Left colon (tissue), 2 donors: ENCODE measurements around the gene SPDYC. TPM values are rescaled to one million over a fixed set of nuclear protein-coding genes. Genes with fewer than 3 reads are reported as not detected.
"Not testable (repeated sequence)": the region's sequence is repeated elsewhere in the genome, so short reads cannot be mapped to it uniquely, and the experiment has no call there.

ENCODE experiments used
- ATAC-seq: fragments of 200-7000 bp; cut with Tn5 transposase; one replicate; pipeline ENCODE4 v1.9.1; 2020; ENCODE audit warnings: mild to moderate bottlenecking, moderate library complexity
- DNase-seq, 2 donors: peaks; one replicate each; pipeline ENCODE4 v3.0.0-alpha.2; 2020
- intact Hi-C, 2 donors: fragments of 100-400 bp; cut with DNase I in 1 of 2; cut with micrococcal nuclease in 1 of 2; formaldehyde crosslinking; loops; one replicate each; pipeline versions ENCODE4 v1.11.2 to v1.14.0; 2022; cut with DNase I, micrococcal nuclease
- total RNA-seq, 2 donors: library from RNA; stranded (reverse); fragmentation: NEBNext Ultra II Directional; extraction: Animal tissue kit (Norgen Biotek cat#: 25700); gene quantifications; one replicate each; pipeline ENCODE4 v1.2.1, GENCODE V29; 2021
- donor health status: DM: no; HTN: no; CAD: no.
- donor health status: DM: yes; HTN: yes; CAD: no.

The SPDYC gene
- total RNA-seq, 2 donors from 2014 or later = not detected

DNA sequence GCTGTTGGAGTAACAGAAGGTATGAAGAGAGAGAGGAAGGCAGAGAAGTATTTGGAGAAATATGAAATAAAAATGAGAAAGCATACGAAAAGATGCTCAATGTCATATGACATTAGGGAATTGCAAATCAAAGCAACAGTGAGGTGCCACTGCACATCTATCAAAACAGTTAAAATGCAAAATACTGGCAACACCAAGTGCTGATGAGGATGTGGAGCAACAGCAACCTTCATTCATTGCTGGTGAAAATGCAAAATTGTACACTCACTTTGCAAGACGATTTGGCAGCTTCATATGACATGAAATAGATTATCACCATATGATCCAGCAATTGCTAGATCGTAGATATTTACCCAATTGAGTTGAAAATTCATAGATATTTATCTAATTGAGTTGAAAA is 9.4 kb upstream of the SPDYC start:
- ATAC-seq = no peak
- intact Hi-C loops = no loop called here
- DNase-seq = no peak

DNA sequence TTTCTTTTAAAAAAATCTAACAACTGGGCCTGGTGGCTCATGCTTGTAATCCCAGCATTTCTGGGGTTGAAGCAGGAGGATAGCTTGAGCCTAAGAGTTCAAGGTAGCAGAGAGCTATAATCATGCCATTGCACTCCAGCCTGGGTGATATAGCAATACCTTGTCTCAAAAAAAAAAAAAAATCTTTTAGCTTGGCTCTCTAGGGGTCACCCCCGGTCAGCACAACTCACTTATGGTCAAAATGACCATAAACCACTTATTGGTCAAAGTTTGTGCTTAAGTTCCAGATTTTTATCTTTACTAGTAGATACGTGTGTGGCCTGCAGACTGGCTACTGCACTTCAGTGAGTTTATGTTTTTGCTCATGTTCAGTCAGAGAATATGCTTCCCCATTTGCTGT is 6.3 kb upstream of the SPDYC start:
- ATAC-seq = no peak
- intact Hi-C loops = no loop called here

DNA sequence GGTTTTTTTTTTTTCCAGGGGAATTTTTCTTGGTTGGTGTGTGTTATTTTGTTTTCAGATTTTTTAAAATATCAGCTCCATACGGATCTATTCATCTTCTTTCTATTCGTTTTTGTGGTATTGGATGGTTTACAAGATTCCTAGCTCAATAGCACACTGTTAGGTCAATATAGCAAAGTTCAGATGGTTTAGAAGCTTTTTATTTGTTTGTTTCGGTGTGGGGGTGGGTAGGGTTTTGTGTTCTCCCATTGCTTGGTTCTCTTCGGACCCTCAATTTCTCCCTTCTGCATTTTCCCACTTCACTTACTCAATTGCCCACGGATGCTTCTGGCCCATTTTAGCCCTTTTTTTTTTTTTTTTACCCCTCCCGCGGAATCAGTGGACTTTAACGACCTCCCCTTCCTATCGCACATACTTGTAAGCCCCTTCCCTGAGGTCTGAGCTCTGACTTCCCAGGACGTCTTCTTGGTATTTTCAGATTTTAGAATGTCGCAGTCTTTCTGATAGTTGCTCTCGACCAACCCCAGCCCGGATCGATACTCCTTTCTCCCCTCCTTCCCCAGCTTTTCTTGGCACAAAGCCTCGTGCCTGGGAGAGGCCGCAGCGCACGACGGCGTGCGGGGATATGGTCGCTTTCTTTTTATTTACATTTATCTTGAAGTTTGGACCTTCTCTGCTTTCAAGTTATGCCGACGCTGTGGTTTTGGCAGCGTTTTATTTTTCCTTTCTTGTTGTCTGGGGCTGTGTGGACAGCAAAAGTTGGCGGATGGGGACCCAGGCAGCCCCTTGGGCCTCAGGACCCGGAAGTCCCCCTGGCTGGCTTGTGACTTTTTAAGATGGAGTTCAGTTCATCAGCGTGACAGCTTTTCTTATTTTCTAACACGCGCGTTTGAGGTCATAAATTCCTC is 4.4 kb upstream of the SPDYC start:
- DNase-seq (peak; percentile 50 to 70), ATAC-seq (peak; percentile 86)
- intact Hi-C loops = no loop called here

More for the DNA sequence above, 6.3 kb upstream of the SPDYC start:
- no peak for DNase-seq

DNA sequence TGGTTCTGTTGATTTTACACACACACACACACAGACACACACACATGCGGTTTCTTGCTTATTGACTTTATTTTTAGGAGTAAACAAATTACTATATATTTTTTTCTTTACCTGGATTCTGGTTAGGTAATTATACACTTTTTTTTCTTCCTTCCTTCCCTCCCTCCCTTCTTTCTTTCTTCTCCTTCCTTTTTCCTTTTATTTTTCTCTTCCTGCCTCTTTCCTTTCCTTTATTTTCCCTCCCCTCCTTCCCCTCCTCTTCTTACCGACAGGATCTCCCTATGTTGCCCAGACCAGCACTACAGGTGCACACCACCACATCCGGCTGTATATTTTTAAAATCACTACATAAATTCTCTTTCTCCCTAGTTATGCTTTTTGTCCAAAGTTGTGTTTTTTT is 3.1 kb upstream of the SPDYC start:
- DNase-seq (no peak), ATAC-seq (no peak)
- intact Hi-C loops = no loop called here

DNA sequence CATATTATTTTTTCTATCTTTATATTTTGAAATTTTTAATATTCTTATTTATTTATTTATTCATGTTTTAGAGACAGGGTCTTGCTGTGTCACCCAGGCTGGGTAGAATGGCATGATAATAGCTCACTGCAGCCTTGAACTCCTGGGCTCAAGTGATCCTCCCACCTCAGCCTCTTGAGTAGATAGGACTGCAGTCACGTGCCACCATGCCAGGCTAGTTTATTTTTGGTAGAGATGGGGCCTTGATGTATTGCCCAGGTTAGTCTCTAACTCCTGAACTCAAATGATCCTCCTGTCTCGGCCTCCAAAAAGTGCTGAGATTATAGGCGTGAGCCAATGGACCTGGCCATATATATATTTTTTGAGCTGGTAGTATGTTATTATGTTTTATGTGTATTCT is 2.4 kb upstream of the SPDYC start:
- intact Hi-C loops = no loop called here
- DNase-seq = no peak
- ATAC-seq = no peak

DNA sequence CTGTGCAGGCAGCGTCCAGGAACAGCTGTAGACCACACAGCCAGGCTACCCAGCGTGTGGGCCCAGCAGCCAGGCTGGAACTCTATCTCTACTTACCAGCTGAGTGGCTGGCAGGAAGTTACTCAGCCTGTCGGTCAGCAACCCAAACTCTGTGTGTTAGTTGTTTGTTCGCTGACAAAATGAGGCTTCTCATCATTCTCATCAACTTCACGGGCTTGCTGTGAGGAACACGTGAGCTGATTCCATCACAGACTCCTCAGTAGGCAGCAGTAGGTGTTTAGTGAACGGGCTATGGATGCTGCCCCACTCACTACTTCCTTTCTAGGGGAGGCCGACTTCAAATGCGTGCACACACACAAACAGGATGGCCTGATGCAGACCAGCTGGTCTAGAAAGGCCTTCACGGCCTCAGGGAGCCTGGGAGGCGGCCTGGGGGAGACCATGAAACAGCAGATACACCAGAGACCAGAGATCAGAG is 830 bp upstream of the SPDYC start:
- intact Hi-C loops = no loop called here
- DNase-seq (no peak), ATAC-seq (no peak)

DNA sequence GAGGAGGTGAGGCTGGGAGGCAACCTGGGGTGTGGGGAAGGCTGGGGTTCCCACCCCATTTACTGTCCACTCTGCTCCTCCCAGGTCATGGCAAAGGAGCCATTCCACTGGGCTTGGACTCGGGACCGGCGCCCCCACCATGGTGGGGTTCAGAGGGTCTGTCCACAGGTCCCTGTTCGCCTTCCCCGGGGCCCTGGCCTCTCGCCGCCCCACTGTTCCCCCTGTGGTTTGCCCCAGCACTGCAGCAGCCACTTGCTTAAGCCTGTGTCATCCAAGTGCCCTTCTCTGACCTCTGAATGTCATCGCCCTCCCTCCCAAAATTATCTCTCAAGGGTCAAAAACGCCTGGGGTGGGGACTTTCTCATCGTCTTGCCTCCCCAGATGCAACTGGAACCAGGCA is 2.6 kb downstream of the SPDYC start:
- intact Hi-C loops = no loop called here
- ATAC-seq = peak; percentile 8
- DNase-seq = no peak

DNA sequence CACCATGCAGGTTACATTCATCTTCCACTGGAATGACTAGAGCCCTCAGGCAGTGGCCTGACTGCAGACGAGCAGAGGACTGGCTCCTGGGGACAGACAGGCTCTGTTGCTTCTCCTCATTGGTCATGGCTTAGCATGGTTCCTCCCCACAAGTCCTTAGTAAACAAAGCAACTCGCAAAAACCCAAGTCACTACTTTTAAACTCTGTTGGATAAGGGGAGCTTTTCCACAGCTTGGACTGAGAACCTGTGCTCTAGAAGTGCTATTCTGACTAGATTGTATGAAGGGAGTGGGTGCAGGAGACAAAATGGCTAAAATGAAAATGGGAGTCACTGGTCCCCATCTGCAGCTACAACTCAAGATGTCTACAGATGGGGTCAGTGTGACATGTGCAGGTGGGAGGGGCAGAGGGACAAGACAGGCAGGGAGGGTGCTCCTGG is 4.6 kb downstream of the SPDYC start:
- DNase-seq, intact Hi-C loops, ATAC-seq: not testable (repeated sequence)

DNA sequence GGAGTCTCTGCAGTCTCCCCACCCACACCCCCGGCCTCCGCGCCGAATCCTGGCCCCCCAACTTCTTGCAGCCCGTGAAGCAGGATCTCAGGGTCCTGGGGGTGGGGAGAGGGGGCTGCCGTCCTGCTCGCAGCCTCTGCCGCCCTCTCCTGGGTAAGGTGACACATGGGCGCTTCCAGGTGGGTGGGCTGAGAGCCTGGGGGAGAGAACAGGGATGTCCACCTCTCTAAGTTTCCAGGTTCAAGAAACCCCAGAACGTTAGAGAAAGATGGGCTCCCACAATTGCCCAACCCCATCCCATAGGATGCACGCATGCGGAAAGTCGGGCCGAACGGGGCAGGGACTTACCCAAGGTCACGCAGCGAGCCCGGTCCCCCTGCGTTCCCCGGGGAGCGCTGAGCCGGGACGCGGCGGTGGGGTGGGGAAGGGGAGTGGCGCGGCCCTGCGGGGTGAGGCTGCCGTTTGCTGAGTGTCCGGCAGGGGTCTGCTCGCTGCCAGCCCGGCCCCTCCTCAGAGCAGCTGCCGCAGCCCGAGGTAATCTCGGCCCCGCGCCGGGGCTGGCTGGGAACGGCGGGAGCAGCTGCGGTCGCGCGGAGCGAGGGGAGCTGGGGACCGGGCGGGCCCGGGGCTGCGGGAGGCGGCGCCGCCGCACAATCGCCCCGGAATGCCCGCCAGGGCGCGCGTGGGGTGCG is 11.0 kb downstream of the SPDYC start:
- ATAC-seq = peak; percentile 53
- intact Hi-C loops = loop anchor here in 1 of 2 donors (2.0 kb wide), 1 partner anchor 44 kb away; no protein-coding TSS in a partner anchor

DNA sequence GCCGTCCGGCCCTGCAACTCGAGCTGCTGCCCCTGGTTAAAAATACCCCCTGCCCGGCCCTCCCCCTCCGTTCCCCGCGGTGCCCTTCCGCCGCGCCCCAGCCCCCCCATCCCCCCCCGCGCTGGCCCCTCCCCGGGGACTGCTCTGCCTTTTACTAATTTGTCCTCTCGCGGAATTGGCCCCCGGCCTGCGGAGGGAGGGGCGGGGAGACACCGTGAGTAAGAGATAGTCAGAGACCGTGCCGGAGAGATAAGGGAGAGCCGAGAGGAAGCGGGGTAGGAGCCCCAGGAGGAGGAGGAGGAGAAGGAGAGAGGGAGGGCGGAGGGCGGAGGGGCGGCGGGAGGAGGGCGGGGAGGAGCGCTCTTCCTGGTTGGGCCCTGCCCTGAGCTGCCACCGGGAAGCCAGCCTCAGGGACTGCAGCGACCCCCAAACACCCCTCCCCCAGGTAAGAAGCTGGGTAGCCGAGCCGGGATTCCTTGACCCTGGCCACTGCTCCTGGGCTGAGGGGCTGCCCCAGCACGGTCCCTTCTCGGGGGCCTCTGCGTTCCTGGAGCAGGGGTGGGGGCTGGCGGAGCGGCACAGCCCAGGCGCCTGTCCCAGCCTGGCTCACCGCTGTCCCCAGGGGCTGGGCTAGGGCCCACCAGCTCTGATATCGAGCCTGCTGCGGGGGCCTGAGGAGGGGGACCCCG is 11.7 kb downstream of the SPDYC start, which contains the start of gene CAPN1:
Gene CAPN1, plus strand, starts transcription at position 360 of the 689 bp plus-strand sequence. CDS start 774 bp downstream, outside the sequence.
- intact Hi-C loops = loop anchor here in 1 of 2 donors (2.0 kb wide), 1 partner anchor 45 kb away; no protein-coding TSS in a partner anchor
- peak; percentile 79 for ATAC-seq
- DNase-seq = peak; percentile 87 to 93

More for the DNA sequence above, 11.0 kb downstream of the SPDYC start:
- DNase-seq = peak; percentile 60 to 75

DNA sequence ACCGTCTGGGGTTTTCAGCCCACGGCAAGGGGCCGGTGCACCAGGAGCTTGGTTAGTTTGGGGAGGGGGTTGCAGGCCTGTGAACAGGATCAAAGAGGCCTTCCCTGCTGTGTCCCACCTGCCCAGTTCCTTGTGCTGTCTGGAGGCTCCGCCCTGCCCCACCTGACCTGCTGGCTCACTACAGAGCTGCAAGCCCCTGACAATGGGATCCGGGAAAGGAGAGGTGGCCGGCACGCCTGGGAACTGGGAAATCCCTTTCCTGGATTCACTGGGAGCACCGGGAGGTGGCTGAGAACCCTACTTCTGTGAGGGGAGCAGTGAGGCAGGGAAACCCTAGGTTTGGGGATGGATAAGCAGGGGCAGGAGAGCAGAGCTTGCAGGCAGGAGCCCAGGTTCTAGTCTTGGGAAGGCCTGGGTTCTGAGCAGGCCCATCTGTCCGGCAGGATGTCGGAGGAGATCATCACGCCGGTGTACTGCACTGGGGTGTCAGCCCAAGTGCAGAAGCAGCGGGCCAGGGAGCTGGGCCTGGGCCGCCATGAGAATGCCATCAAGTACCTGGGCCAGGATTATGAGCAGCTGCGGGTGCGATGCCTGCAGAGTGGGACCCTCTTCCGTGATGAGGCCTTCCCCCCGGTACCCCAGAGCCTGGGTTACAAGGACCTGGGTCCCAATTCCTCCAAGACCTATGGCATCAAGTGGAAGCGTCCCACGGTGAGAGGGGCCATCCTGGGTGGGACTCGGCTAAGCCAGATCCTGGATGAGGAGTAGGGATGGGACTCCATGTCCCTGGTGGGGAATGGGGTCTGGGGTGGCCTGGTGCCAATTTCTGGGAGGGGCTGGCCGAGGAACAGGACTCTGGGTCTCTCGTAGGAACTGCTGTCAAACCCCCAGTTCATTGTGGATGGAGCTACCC is 12.5 kb downstream of the SPDYC start:
- intact Hi-C loops = no loop called here
- DNase-seq = peak; percentile 66 to 77
- peak; percentile 60 for ATAC-seq

DNA sequence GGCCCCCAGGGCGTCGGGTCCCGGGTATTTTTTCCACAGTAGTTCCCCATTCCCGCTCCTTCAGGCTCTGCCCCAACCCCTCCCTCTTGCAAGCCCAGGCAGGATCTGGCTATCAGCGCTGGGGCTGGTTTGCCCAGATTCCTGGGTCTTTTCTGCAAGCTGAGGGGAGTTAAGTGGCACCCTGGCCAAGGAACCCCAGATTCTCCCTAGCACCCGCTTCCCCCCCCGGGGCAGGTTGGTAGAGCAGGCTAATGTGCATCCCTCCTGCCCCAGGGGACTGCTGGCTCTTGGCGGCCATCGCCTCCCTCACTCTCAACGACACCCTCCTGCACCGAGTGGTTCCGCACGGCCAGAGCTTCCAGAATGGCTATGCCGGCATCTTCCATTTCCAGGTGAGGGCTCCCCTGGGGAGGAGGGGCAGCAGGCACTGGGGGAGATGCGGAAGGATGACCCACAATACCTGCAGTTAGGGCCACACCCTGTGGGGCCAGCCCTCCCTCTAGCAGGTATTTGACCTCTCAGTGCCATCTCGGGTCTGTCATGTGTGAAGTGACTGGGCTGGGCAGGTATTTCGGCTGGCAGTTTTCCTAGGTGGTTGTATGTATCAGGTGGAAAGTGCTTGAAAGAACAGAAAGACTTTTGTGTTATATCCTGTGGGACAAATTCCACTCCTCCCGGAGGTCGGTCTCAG is 13.3 kb downstream of the SPDYC start:
- ATAC-seq (peak; percentile 15), DNase-seq (peak; percentile 41 to 59)
- intact Hi-C loops = no loop called here

DNA sequence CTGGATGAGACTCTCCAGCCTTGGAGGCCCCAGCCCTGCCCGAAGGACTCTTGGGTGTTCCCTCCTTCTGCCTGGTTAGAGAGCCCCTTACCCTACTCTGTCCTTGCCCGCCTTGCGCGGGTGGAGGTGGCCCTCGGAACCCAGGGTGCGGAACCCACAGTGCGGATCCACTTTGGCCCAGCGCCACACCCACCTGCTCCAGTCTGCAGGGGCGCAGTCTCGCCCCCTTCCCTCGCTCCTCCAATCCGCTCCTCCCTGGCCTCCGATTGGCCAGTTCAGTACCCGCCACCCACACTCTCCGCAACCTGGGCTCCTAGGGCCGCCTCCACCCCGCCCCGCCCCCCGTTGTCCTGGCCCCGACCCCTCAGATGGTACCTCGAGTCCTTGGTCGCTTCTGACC is 14.1 kb downstream of the SPDYC start:
- intact Hi-C loops = no loop called here
- DNase-seq = no peak
- ATAC-seq = no peak

DNA sequence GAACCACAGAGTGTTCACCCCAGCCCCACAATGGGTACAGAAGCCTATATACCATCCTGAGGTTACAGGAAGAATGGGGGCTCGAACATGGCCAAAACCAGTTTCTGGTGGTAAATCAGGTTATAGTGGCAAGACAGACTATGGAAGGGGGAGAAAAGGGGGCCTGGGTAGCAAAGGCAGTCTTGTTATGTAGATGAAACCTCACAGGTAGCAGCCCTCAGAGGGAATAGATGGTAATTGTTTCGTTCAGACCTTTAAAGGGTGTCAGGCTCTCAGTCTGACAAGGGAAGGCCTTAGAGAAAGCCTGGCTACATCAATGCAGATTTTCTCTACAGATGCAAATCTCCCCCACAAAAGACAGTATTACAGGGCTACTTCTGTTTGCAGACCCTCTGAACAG is 15.1 kb downstream of the SPDYC start:
- DNase-seq (no peak), ATAC-seq (no peak)
- intact Hi-C loops = no loop called here

DNA sequence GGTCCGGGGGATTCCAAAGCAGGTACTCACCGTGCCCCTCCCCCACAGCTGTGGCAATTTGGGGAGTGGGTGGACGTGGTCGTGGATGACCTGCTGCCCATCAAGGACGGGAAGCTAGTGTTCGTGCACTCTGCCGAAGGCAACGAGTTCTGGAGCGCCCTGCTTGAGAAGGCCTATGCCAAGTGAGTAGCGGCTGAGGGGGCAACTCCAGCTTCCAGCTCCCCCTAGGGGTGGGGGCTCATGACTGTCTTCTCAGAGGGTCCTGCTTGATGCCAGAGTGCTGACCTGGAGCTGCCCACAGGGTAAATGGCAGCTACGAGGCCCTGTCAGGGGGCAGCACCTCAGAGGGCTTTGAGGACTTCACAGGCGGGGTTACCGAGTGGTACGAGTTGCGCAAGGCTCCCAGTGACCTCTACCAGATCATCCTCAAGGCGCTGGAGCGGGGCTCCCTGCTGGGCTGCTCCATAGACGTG is 15.9 kb downstream of the SPDYC start:
- no peak for DNase-seq
- no peak for ATAC-seq
- intact Hi-C loops = no loop called here

DNA sequence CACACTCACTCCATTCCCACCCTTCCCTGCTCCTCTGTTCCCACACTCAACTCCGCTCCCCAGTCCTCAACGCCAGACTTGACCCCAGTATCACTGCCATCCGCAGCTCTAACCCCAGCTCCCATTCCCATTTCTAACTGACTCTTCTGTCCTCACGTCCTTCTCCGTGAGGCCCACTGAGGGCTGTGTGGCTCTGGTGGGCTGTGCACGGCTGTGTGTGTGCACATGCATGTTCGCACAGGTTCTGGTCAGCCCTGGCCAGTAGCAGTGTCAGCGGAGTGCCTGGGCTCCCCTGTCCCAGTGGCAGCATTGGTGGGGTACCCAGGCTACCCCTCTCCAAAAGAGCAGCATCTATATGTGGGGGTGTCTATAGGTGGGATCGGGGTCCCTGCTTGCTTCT is 16.7 kb downstream of the SPDYC start:
- no peak for DNase-seq
- intact Hi-C loops = no loop called here

DNA sequence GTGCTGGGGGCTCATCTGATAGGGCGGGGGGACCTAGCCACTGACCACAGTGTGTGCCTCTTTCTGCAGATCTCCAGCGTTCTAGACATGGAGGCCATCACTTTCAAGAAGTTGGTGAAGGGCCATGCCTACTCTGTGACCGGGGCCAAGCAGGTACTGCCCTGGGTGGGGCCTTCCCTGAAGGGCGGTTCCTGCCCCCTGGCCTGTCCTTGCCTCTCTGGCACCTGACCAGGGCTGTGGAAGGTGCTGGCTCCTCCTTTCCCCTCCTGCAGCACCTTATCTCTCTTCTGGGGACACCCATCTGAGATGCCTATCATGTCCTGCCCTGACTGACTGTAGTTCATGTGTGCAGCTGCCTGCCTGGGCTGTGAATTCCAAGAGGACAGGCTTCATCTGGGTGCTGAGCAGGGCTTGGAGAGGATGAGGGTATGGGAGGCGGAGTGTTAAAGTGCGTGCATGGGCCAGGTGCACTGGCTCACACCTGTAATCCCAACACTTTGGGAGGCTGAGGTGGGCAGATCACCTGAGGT is 17.2 kb downstream of the SPDYC start:
- DNase-seq (no peak), ATAC-seq (peak; percentile 60)
- intact Hi-C loops = no loop called here

More for the DNA sequence above, 16.7 kb downstream of the SPDYC start:
- no peak for ATAC-seq
